Measurements from ENCODE around the gene QPRT.
"Not testable (repeated sequence)": the region's sequence is repeated elsewhere in the genome, so short reads cannot be mapped to it uniquely, and the experiment has no call there.

QPRT gene

GRCh38 chr16:29686740-29687332 is 7.9 kb downstream of the QPRT start:
- peaks cover 81% of the 10 kb centered on the region for H3K36me3 Mint-ChIP-seq (ENCODE audit: low read depth)
- no peaks in the 10 kb centered on the region for H3K27me3 Mint-ChIP-seq (ENCODE audit: low read depth, poor library complexity)
- peaks cover 26% of the 10 kb centered on the region for H3K4me1 Mint-ChIP-seq
- H3K4me3 Mint-ChIP-seq, result no peak overlapping the region
- H3K27ac Mint-ChIP-seq, result peak overlapping the region; percentile 89
- TF ChIP-seq CTCF (IDR thresholded peaks at IDR 0.05), result no peak
- peaks cover 27% of the 10 kb centered on the region for H3K9me3 Mint-ChIP-seq
- no peak for DNase-seq

DNA sequence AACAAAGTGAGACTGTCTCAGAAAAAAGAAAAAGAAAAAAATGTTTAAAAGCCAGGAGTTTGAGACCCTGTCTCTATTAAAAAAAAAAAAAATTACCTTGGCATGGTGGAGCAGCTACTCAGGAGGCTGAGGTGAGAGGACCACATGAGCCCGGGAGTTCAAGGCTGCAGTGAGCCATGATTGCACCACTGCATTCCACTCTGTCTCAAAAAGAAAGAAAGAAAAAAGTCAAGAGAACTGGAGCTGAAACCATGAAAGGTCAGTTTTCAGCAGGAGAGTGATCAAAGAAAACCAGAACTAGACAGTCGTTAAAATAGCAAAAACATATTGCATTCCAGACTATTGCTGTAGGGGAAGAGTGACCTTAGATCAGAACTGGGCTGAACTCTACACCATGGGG is 8.8 kb downstream of the QPRT start:
- TF ChIP-seq CTCF (IDR thresholded peaks at IDR 0.05), result no peak
- Mint-ChIP-seq H3K4me1 (peaks cover 26% of the 10 kb centered on the region), H3K36me3 (ENCODE audit: low read depth) (peaks cover 79% of the 10 kb centered on the region), H3K4me3 (no peak overlapping the region), H3K9me3 (peaks cover 27% of the 10 kb centered on the region), H3K27ac (peak overlapping the region; percentile 17), H3K27me3 (ENCODE audit: low read depth, poor library complexity) (no peaks in the 10 kb centered on the region)
- no peak for DNase-seq

DNA sequence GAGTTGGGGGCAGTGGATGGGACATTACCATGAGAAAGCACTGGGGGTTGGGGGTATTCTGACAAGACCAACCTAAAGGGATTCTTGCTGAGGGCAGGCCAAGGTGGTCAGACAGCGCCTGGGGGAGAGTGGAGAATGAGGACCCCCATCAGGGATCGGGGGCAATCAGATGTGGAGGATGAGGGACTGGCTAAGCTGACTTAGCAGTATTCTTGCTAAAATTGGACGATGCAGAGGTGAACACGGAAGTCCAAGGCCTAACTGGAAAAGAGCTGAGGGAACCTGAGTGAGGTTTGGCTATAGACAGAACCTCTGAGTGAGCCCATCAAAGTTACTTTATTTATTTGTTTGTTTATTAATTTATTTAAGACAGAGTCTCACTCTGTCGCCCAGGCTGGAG is 9.2 kb downstream of the QPRT start:
- no peak for TF ChIP-seq CTCF (IDR thresholded peaks at IDR 0.05)
- Mint-ChIP-seq H3K4me3 (no peak overlapping the region), H3K36me3 (ENCODE audit: low read depth) (peaks cover 78% of the 10 kb centered on the region), H3K27me3 (ENCODE audit: low read depth, poor library complexity) (no peaks in the 10 kb centered on the region), H3K4me1 (peaks cover 26% of the 10 kb centered on the region), H3K27ac (no peak overlapping the region), H3K9me3 (peaks cover 29% of the 10 kb centered on the region)
- no peak for DNase-seq

- peaks cover 69% of the 10 kb centered on the region for H3K36me3 Mint-ChIP-seq (ENCODE audit: low read depth)
- H3K27me3 Mint-ChIP-seq (ENCODE audit: low read depth, poor library complexity); H3K27ac Mint-ChIP-seq; DNase-seq; H3K4me3 Mint-ChIP-seq: not testable (repeated sequence)
- peaks cover 21% of the 10 kb centered on the region for H3K4me1 Mint-ChIP-seq
- peaks cover 30% of the 10 kb centered on the region for H3K9me3 Mint-ChIP-seq
Measured at GRCh38 chr16:29689490-29690351, 10.7 kb downstream of the QPRT start.

DNA sequence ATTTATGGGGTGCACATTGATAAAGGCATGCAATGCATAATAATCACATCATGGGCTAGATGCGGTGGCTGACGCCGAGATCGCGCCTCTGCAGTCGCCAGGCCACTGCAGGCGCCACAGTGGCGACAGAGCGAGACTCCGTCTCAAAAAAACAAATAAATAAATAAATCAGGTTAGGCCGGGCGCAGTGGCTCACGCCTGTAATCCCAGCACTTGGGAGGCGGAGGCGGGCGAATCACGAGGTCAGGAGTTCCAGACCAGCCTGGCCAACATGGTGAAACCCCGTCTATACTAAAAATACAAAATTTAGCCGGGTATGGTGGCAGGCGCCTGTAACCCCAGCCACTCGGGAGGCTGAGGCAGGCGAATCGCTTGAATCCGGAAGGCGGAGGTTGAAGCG is 13.6 kb downstream of the QPRT start:
- H3K27me3 Mint-ChIP-seq (ENCODE audit: low read depth, poor library complexity); H3K27ac Mint-ChIP-seq; DNase-seq; H3K4me1 Mint-ChIP-seq; H3K4me3 Mint-ChIP-seq: not testable (repeated sequence)
- H3K9me3 Mint-ChIP-seq, result peaks cover 36% of the 10 kb centered on the region
- H3K36me3 Mint-ChIP-seq (ENCODE audit: low read depth), result peaks cover 68% of the 10 kb centered on the region

DNA sequence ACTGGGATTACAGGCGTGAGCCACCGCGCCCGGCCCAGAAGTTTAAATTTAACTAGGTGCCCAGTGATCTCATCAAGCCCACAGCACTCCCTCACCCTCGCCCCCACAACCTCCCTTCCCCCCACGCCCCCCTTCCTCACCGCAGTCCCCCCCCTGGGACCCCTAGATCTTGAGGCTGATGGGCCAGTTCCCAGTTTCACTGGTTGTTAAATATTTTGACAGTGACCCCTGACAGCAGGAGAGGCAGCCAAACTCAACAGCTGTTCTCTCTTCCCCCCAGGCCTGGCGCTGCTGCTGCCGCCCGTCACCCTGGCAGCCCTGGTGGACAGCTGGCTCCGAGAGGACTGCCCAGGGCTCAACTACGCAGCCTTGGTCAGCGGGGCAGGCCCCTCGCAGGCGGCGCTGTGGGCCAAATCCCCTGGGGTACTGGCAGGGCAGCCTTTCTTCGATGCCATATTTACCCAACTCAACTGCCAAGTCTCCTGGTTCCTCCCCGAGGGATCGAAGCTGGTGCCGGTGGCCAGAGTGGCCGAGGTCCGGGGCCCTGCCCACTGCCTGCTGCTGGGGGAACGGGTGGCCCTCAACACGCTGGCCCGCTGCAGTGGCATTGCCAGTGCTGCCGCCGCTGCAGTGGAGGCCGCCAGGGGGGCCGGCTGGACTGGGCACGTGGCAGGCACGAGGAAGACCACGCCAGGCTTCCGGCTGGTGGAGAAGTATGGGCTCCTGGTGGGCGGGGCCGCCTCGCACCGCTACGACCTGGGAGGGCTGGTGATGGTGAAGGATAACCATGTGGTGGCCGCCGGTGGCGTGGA is 15.6 kb downstream of the QPRT start:
- peaks cover 75% of the 10 kb centered on the region for H3K36me3 Mint-ChIP-seq (ENCODE audit: low read depth)

GRCh38 chr16:29695675-29696074 is 16.7 kb downstream of the QPRT start:
- not testable (repeated sequence) for H3K27me3 Mint-ChIP-seq (ENCODE audit: low read depth, poor library complexity); H3K4me1 Mint-ChIP-seq; H3K4me3 Mint-ChIP-seq; DNase-seq
- peaks cover 67% of the 10 kb centered on the region for H3K36me3 Mint-ChIP-seq (ENCODE audit: low read depth)
- peaks cover 42% of the 10 kb centered on the region for H3K9me3 Mint-ChIP-seq
- peak overlapping the region; percentile 54 for H3K27ac Mint-ChIP-seq

More for the DNA sequence above, 15.6 kb downstream of the QPRT start:
- DNase-seq, result no peak
- TF ChIP-seq CTCF (IDR thresholded peaks at IDR 0.05), result no peak
- H3K4me1 Mint-ChIP-seq, result no peaks in the 10 kb centered on the region
- H3K27ac Mint-ChIP-seq, result peak overlapping the region; percentile 57
- no peak overlapping the region for H3K4me3 Mint-ChIP-seq
- peaks cover 4% of the 10 kb centered on the region for H3K27me3 Mint-ChIP-seq (ENCODE audit: low read depth, poor library complexity)
- peaks cover 47% of the 10 kb centered on the region for H3K9me3 Mint-ChIP-seq
